HG02938 (cell line): ENCODE measurements around the gene KASH5.

Source experiments
- ATAC-seq: cut with Tn5 transposase; IDR thresholded peaks from one replicate; pipeline ENCODE4 v1.9.1; 2021; ENCODE audit warnings: mild to moderate bottlenecking, moderate library complexity; ENCODE audit not compliant: unreplicated experiment

KASH5 gene

DNA sequence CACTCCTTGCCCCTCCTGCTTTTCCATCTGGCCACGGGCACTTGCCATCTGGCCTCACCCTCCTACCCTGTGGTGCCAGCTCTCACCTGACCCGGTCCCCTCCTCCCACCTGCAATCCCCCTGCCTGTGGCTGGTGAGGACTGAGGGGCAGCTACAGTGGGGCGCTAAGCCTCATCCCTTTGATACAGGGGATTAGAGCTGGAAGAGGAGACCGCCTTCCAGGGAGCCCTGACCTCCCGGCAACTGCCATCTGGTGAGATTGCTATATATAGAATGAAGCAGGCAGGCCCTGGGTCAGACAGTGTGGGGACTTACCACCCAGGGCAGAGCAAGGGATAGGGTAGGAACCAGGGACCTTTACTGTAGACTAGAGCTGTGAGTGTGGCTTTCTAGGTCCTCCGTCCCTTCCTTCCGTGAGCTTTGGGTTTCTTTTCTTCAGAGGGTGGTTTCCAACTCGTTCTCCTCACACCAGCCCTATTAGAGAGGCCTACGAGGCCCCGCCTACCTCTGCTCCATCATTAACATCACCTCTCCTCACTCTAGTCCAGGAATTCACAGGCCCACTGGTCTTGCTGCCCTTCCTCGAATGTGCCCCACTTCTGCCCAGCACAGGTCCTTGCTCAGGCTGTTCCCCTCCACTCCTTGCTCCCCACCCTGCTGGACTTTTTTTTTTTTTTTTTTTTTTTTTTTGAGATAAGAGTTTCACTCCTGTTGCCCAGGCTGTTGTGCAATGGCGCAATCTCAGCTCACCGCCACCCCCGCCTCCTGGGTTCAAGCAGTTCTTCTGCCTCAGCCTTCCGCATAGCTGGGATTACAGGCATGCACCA is 7.7 kb downstream of the KASH5 start:
- ATAC-seq, result no peak

DNA sequence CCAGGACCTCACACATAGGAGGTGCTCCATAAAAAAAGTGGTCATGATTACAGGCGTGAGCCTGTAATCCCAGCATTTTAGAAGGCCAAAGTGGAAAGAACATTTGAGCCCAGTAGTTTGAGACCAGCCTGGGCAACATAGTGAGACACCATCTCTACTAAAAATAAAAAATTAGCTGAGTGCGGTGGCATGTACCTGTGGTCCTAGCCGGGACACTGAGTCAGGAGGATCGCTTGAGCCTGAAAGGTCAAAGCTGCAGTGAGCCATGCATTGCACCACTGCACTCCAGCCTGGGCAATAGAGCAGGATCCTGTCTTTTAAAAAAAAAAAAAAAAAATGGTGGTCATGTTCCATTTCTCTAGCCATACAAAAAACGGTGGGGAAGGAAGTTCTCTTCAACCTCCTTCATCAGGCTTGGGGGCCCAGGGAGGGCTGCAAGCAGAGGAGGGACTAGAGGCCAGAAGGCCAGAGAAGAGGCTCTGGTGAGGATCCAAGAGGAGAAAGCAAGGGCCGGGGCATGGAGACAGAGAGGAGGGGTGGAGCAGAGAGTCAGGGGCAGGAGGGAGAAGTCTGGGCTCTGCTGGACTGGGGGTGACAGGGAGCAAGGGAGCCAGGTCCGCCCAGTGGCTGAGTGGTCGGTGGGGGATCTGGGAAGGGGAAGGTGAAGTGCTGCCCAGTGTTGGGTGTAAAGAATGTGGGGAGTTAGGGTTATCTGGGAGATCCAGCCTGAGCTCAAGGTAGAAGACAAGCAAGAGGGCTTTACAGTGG is 8.9 kb downstream of the KASH5 start:
- ATAC-seq, result no peak

DNA sequence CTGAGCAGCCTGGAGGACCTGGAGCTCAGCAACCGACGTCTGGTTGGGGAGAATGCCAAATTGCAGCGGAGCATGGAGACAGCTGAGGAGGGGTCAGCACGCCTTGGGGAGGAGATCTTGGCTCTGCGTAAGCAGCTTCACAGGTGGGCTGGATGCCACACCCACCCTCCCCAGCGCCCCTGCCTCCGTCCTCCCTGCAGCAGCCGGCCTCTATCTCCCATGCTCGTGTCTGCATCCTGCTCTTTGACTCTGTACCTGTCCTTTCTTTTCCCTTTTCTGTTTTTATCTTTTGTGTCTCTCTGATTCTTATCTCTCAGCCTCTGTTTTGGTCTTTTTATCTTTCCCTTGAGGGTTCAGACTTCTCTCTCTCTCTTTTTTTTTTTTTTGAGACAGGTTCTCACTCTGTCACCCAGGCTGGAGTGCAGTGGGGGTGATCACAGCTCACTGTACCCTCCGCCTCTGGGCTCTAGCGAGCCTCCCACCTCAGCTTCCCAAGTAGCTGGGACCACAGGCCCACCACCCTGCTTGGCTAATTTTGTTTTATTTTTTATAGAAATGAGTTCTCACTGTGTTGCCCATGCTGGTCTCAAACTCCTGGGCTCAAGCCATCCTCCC is 10.1 kb downstream of the KASH5 start:
- ATAC-seq, result no peak

DNA sequence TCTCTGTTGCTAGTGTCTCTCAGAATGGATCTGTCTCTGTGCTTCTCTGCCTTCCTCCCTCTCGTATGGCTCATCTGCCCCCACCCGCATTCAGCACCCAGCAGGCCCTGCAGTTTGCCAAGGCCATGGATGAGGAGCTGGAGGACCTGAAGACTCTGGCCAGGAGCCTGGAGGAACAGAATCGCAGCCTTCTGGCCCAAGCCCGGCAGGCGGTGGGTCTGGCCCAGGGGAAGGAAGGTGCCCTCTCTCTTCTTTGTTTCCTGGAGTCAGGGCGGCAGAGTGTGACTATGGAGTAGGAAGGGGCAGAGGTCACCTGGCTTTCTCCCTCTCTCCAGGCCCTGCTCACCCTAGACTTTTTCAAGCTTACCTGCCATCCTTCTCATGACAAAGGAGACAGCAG is 10.9 kb downstream of the KASH5 start:
- ATAC-seq, result no peak

DNA sequence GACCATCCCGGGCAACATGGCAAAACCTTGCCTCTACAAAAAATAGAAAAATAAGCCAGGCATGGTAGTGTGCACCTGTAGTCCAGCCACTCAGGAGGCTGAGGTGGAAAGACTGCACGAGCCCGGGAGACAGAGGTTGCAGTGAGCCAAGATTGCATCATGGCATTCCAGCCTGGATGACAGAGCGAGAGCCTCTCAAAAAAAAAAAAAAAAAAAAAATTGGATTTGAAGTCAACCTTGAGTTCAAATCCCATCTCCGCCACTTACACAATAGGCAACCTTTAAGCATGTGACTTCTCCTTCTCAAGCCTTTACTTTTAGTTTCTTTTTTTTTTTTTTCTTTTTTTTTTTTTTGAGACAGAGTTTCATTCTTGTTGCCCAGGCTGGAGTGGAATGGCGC is 12.0 kb downstream of the KASH5 start:
- ATAC-seq, result no peak

DNA sequence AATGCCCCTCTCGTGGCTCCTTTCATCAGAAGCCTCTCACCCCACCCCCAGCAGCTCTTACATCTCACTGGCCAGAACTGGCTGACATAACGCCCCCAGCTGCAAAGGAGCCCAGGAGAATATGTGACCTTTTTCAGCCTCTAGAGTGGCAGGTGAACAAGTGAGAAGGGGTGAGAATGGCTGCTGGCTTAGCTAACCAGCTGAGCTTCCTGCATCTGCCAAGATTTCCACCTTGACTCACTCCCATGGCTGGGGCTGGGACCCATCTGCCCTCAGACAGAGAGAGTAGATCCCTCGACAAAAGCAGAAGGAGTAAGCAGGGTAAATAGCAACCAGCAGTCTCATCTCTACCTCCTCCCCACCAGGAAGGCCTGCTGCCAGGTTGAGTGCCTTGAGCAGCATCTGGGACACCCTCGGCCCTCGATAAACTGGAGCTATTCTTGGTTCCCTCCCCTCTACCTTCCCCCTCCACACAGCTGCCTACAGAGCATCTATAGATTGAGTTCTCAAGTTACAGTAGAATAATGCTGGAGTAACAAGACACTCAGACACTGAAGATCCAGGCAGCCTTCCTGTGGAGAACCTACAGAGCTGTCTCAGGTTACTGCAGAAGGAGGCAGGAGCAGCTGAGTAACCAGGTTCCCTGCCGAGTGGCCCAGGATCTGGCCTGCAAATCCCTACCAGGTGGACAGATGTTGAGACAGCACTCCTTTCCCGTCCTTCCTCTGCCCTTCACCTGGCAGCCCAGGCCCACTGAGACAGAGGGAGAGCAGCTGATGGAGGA is 15.5 kb downstream of the KASH5 start:
- no peak for ATAC-seq

DNA sequence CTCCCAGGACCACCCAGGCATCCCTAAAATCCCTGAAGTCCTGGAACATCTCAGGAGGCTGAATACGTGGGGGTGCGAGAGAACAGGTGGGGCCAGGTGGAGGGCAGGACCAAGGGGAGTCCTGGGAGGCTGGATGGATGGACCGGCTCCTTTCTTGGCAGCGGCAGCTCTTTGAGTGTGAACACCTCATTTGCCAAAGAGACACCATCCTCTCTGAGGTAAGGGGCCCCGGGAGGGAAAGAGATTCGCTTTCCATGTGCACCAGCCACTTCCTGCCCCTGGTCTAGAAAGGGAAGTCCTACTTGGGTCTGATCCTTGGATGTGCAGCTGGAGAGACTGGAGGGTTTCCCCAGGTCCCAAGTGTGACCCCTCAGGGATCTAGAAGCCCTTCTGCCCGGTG is 19.0 kb downstream of the KASH5 start:
- ATAC-seq, result no peak

DNA sequence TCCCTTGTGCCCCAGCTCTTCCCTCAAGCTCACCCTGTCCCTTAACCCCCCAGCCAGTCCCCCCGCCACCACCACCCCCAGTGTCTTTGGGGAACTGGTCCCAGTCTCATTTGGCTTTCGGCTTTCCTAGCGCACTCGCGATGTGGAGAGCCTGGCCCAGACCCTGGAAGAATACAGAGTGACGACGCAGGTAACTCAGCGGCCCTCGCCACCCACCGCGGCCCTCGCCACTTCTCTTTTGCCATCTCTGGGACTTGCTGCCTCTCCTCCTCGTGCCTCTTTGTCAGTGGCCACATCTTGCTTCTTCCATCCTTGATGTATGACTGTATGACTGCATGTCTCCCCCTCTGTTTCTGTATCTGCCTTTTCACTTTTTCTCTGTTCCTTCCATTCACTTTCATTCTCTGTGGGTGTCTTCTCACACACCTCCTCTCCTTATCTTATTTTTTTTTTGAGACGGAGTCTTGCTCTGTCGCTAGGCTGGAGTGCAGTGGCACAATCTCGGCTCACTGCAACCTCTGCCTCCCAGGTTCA is 19.5 kb downstream of the KASH5 start:
- no peak for ATAC-seq

DNA sequence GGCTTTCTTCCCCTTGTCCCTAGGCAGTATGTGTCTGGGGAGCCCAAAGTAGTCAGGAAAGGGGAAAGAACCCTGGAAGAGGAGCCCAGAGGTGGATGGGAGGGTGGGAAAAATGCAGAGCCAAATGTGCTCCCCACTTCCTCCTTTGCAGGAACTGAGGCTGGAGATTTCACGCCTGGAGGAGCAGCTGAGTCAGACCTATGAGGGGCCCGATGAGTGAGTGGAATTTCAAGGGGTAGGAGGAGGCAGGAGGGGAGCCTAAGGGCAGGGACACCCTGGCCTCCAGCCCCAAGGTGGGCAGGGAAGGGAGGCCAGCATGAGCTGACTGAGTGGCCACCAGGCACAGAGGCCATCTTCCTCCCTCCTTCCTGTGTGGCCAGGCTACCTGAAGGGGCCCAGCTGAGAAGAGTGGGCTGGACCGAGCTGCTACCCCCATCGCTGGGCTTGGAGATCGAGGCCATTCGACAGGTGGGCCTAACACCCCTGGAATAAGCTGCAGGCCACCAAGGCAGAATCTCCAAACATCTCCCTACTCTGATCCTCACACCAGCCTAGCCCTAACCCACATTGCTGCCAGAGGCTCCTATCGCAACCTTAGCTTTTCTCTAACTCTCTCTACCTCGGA is 20.9 kb downstream of the KASH5 start:
- ATAC-seq, result no peak

DNA sequence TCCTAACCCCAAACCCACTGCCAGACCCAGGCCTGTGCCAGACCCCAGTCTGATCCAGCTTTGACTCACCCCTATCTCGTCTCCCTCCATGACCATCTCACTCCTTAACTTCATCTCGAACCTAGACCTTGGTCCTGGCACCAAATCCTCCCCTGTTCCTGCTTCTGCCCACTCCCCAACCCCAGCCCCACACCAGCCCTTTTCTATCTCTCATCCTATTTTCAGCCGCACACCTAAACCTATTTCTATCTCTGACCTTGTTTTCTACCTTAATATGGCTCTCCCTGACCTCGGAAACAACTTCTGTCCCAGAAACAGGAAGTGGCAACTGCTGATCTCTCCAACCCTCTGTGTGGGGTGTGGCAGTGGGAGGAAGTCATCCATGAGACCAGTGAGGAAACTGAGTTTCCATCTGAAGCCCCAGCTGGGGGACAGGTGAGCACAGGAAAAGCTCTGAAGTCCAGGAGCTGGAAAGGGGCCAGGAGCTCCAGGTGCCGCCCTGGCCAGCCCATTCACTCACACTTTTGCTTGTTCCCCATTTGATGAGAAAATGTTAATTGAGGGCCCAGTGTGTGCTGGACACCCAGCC is 21.5 kb downstream of the KASH5 start:
- no peak for ATAC-seq

DNA sequence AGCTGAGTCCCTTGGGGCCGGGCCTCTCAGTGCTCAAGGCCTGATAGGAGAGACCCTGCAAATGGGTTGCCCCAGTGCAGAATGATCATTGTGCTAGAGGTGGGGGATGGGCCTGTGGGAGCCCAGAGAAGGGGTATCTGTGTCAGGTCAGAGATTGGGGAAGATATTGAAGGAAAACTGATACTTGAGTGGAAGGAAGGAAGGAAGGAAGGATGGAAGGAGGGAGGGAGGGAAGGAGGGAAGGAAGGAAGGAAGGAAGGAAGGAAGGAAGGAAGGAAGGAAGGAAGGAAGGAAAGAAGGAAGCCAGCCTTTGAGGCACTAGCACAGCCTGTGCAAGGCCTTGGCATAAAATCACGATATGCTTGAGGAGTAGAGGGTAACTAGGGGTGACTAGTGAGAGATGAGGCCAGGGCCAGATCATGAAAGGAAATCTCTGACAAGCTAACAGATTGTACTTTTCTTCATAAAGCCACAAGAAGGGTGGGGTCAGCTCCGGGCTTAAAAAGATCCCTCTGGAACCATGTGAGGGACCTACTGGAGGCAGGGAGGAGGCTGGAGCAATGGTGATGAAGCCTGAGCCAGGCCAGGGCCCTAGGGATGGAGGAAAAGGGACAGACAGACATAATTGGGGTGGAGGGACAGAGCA is 23.8 kb downstream of the KASH5 start:
- no peak for ATAC-seq

DNA sequence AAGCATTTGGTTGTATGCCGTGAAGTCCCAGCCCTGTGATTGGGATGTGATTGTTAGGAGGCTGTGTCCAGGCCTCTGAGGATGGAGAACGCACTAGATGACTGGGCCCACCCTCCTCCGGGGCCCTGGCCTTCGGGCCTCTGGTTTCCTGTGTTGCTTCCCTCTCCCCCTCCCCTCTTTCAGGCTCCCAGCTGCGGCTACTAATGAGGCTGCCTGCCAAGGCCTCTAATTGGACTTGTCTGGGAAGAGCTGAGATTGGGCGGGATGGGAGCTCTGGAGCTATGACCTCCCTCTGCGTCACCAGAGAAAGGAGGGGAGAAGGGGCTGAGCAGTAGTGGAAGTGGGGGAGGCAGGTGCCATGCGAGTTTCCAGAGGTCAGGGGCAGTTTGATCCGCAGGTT is 25.3 kb downstream of the KASH5 start:
- ATAC-seq, result no peak

DNA sequence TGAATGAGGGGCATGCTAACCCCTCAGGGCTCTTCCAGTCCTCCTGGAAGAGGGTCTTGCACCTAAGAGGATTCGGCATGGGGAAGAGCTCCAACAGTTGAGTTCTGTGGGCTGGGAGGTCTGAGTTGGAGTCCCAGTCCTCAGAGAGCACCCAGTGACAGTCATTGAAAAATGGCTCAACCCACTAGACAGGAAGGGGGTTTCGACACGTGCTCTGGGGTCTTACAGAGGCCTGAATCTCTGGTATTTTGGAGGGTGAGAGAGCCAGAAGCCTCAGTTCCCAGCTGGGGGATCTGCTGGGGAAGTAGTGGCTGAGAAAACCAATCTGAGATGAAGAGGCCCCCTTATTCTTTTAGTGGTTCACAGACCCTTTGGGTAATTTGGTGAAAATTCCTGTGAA is 26.2 kb downstream of the KASH5 start:
- ATAC-seq, result no peak

DNA sequence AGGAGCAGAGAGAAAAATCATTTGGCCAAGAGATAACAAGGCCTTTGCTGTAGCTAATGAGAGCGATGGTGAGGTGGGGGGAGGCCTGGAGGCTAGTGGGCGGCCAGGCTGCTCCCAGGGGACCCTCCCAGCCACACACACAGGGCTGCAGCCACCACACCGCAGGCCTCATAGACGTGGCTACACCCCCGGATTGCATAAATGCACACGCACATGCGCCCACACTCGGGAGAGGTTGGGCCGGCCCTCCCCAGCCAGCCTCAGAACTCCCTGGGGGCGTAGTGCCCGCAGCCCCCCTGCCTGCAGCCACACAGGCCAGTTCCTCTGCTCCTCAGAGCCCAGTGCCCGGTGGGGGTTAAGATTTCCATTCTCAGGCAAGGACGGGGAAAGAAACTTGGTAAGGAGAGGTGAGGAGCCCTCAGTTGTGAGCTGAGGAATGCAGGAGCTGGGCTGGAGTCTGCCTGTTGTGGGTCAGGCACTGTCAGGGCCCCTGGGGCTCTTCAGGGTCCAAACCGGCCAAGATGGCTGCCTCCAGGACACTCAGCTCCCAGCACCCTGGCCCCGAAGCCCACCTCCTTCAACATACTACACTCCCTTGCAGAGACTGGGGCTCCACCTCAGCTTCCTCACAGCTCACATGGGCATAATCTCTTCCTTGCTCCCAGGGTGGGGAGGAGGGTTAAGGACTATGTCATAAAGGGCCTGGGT is 27.2 kb downstream of the KASH5 start:
- ATAC-seq, result no peak

DNA sequence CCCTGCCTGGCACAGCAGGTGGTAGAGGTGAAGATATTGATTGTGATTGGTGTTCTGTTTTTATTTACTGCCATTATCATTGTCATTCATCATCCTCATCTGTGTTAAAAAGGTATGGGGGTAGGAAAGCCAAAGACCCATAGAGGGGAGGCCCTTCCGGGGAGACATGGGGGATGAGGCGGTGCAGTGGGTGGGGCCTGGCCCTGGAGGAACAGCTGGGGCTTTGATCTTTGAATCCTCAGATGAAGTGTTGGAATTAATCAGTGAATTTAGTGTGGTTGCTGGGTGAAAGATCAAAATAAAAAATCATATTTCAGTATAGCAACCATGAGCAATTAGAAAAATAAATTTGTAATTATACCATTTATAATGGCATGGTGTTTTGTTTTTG is 27.8 kb downstream of the KASH5 start:
- ATAC-seq, result no peak

DNA sequence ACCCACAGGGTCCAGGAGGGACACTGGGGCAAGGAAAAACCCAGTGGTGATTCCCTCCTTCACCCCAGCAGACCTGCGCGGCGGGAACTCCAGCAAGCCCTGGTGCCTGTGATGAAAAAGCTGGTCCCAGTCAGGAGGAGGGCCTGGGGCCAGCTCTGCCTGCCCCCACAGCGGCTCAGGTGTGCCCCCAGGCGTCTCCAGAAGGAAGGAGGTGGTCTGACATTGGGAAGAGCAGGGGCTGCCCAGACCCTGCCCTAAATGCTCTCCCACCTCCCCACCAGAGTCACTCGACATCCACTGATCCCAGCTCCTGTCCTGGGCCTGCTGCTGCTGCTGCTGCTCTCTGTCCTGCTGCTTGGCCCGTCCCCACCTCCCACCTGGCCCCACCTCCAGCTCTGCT is 29.0 kb downstream of the KASH5 start:
- no peak for ATAC-seq

DNA sequence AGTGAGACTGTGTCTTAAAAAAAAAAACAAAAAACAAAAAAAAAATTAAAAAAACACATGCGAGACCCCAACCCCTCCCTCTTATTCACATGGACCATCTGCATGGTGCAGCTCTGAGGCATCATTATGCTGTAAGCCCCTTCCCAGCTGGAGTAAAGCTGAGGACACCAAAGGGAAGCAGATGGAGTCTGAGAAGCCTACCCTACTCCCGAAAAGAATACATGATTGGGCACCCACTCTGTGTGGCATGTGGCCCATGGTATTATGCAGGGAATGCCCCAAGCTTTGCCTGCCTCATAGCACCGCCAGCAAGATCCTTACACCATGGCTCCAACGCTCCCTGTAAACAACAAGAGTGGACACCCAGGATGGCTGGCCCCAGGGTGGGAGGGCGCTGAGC is 30.5 kb downstream of the KASH5 start:
- ATAC-seq, result no peak

DNA sequence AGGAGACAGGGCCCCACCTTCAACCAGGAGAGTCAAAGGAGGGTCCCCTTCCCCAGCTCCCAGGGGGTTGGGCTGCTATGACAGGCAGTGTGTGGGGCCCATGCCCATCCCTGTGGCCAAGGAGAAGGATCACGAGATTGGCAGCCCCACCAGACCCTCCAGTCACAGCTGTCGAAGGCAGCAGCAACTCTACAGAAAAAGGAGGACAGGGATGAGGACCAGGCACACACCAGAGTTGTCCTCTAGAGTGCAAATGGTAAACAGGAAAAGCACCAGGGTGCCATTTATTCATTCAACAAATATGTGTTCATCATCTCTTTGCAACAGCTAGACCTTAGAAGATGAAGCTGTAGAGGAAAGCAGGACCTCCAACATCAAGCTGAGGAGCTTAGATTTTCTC is 31.1 kb downstream of the KASH5 start:
- ATAC-seq, result no peak

DNA sequence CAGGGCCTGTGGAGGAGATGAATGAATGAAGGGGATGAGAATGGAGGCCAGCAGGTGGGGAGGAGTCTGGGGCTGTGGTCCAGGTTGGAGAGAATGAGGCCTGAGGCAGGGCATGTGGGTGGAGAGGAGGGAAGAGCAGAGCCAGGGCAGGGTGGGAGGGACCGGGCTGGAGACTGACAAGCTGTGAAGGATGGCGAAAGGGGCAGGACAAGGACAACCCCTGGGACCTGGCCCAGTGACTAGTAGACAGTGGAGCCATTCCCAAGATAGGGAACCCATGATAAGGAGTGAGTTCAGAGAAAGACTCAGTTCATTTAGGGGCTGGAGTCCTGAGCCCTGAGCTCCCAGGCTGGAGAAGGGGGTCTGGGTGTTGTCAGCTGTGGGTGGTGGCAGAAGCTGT is 32.2 kb downstream of the KASH5 start:
- ATAC-seq, result no peak
